BLaER1 (cell line): ENCODE results near the gene HSPB6.
A peak's percentile ranks its signal among the peaks of the same experiment; 100 is the strongest.

ENCODE experiments used
- H3K27ac ChIP-seq: shearing (Covaris generic); formaldehyde crosslinking; 2 replicates; pipeline ENCODE4 v1.8.1; 2022
- H3K27me3 ChIP-seq: shearing (Covaris generic); formaldehyde crosslinking; 2 replicates; pipeline ENCODE4 v1.8.1; 2022
- H3K36me3 ChIP-seq: shearing (Covaris generic); formaldehyde crosslinking; 2 replicates; pipeline ENCODE4 v1.8.1; 2022
- H3K4me1 ChIP-seq: shearing (Covaris generic); formaldehyde crosslinking; 2 replicates; pipeline ENCODE4 v1.8.1; 2022
- H3K4me2 ChIP-seq: shearing (Covaris generic); formaldehyde crosslinking; 2 replicates; pipeline ENCODE4 v1.8.1; 2022
- H3K4me3 ChIP-seq: shearing (Covaris generic); formaldehyde crosslinking; 2 replicates; pipeline ENCODE4 v1.8.1; 2022
- H3K9ac ChIP-seq: shearing (Covaris generic); formaldehyde crosslinking; 2 replicates; pipeline ENCODE4 v1.8.1; 2022
- H3K9me3 ChIP-seq: shearing (Covaris generic); formaldehyde crosslinking; 2 replicates; pipeline ENCODE4 v1.8.1; 2022
- H4K20me1 ChIP-seq: shearing (Covaris generic); formaldehyde crosslinking; 2 replicates; pipeline ENCODE4 v1.8.1; 2022
- Cebpa-rat ChIP-seq: shearing (Covaris generic); IDR thresholded peaks from 2 replicates; pipeline ENCODE4 v1.8.1; 2022

HSPB6 gene

GRCh38 chr19:35786299-35787160 lies 29.7 kb upstream of the HSPB6 start:
- Histone ChIP-seq H3K4me3 (no peak overlapping the region), H4K20me1 (peaks cover 11% of the 10 kb centered on the region; the same call in 1 of the 2 replicates), H3K4me1 (peaks cover 39% of the 10 kb centered on the region), H3K9me3 (no peaks in the 10 kb centered on the region), H3K36me3 (peaks cover 69% of the 10 kb centered on the region), H3K27me3 (no peaks in the 10 kb centered on the region), H3K9ac (no peak overlapping the region), H3K4me2 (no peak overlapping the region), H3K27ac (0 out of 2 replicates have a peak overlapping the region, but pooled peaks have one; percentile 18)
- no peak for TF ChIP-seq Cebpa-rat

GRCh38 chr19:35785339-35785627 lies 28.5 kb upstream of the HSPB6 start:
- H4K20me1 ChIP-seq = peaks cover 13% of the 10 kb centered on the region; the same call in 1 of the 2 replicates
- no peak overlapping the region for H3K9ac ChIP-seq
- H3K27ac ChIP-seq = no peak overlapping the region
- H3K9me3 ChIP-seq = no peaks in the 10 kb centered on the region
- no peaks in the 10 kb centered on the region for H3K27me3 ChIP-seq
- peaks cover 27% of the 10 kb centered on the region for H3K4me1 ChIP-seq
- no peak for TF ChIP-seq Cebpa-rat
- H3K36me3 ChIP-seq = peaks cover 79% of the 10 kb centered on the region
- H3K4me3 ChIP-seq = no peak overlapping the region
- H3K4me2 ChIP-seq = no peak overlapping the region

GRCh38 chr19:35784503-35785338 lies 27.9 kb upstream of the HSPB6 start:
- Histone ChIP-seq H4K20me1 (peaks cover 13% of the 10 kb centered on the region; the same call in 1 of the 2 replicates), H3K4me2 (no peak overlapping the region), H3K36me3 (peaks cover 85% of the 10 kb centered on the region), H3K27me3 (no peaks in the 10 kb centered on the region), H3K9me3 (no peaks in the 10 kb centered on the region), H3K4me1 (peaks cover 24% of the 10 kb centered on the region), H3K4me3 (no peak overlapping the region), H3K27ac (no peak overlapping the region), H3K9ac (no peak overlapping the region)
- no peak for TF ChIP-seq Cebpa-rat

- H4K20me1 ChIP-seq = peaks cover 11% of the 10 kb centered on the region; the same call in 1 of the 2 replicates
- H3K36me3 ChIP-seq = peaks cover 89% of the 10 kb centered on the region
- no peaks in the 10 kb centered on the region for H3K9me3 ChIP-seq
- peak overlapping the region; percentile 59 for H3K4me2 ChIP-seq
- peaks cover 22% of the 10 kb centered on the region for H3K4me1 ChIP-seq
- no peaks in the 10 kb centered on the region for H3K27me3 ChIP-seq
- no peak overlapping the region for H3K27ac ChIP-seq
- H3K9ac ChIP-seq = peak overlapping the region; percentile 48; the same call in 1 of the 2 replicates
- no peak overlapping the region for H3K4me3 ChIP-seq
- no peak for TF ChIP-seq Cebpa-rat
These were observed 26.9 kb upstream of the HSPB6 start for GRCh38 chr19:35783469-35784434.

GRCh38 chr19:35782589-35782988 lies 25.8 kb upstream of the HSPB6 start:
- no peaks in the 10 kb centered on the region for H3K27me3 ChIP-seq
- H3K9ac ChIP-seq = peak overlapping the region; percentile 48
- peak overlapping the region; percentile 59 for H3K4me2 ChIP-seq
- no peak for TF ChIP-seq Cebpa-rat
- no peaks in the 10 kb centered on the region for H3K9me3 ChIP-seq
- H3K36me3 ChIP-seq = peaks cover 91% of the 10 kb centered on the region
- H4K20me1 ChIP-seq = peaks cover 19% of the 10 kb centered on the region; the same call in 1 of the 2 replicates
- peak overlapping the region; percentile 44 for H3K27ac ChIP-seq
- H3K4me1 ChIP-seq = peaks cover 25% of the 10 kb centered on the region
- H3K4me3 ChIP-seq = no peak overlapping the region

- H3K4me2 ChIP-seq = no peak overlapping the region
- peaks cover 29% of the 10 kb centered on the region for H4K20me1 ChIP-seq
- peaks cover 34% of the 10 kb centered on the region for H3K4me1 ChIP-seq
- H3K27me3 ChIP-seq = no peaks in the 10 kb centered on the region
- TF ChIP-seq Cebpa-rat = no peak
- no peaks in the 10 kb centered on the region for H3K9me3 ChIP-seq
- H3K27ac ChIP-seq = no peak overlapping the region
- H3K9ac ChIP-seq = no peak overlapping the region
- H3K4me3 ChIP-seq = no peak overlapping the region
- peaks cover 84% of the 10 kb centered on the region for H3K36me3 ChIP-seq
These were observed 24.8 kb upstream of the HSPB6 start for GRCh38 chr19:35781650-35782049.

GRCh38 chr19:35780717-35781116 lies 23.9 kb upstream of the HSPB6 start:
- TF ChIP-seq Cebpa-rat = no peak
- Histone ChIP-seq H4K20me1 (peaks cover 34% of the 10 kb centered on the region), H3K9ac (no peak overlapping the region)

GRCh38 chr19:35780058-35780457 lies 23.2 kb upstream of the HSPB6 start:
- peaks cover 41% of the 10 kb centered on the region for H3K4me1 ChIP-seq
- H4K20me1 ChIP-seq = peaks cover 34% of the 10 kb centered on the region
- no peak overlapping the region for H3K4me3 ChIP-seq
- no peaks in the 10 kb centered on the region for H3K27me3 ChIP-seq
- H3K9ac ChIP-seq = no peak overlapping the region
- no peak for TF ChIP-seq Cebpa-rat
- no peak overlapping the region for H3K4me2 ChIP-seq
- H3K9me3 ChIP-seq = no peaks in the 10 kb centered on the region
- H3K27ac ChIP-seq = no peak overlapping the region
- H3K36me3 ChIP-seq = peaks cover 69% of the 10 kb centered on the region

More at GRCh38 chr19:35780717-35781116, 23.9 kb upstream of the HSPB6 start:
- Histone ChIP-seq H3K27ac (no peak overlapping the region), H3K4me3 (no peak overlapping the region), H3K36me3 (peaks cover 76% of the 10 kb centered on the region), H3K9me3 (no peaks in the 10 kb centered on the region), H3K4me1 (peaks cover 41% of the 10 kb centered on the region), H3K27me3 (no peaks in the 10 kb centered on the region), H3K4me2 (no peak overlapping the region)

GRCh38 chr19:35779033-35779432 lies 22.2 kb upstream of the HSPB6 start:
- no peak for TF ChIP-seq Cebpa-rat
- peaks cover 64% of the 10 kb centered on the region for H3K36me3 ChIP-seq

More at GRCh38 chr19:35779033-35779432, 22.2 kb upstream of the HSPB6 start:
- Histone ChIP-seq H3K9me3 (no peaks in the 10 kb centered on the region), H3K27ac (no peak overlapping the region), H3K27me3 (no peaks in the 10 kb centered on the region), H3K4me1 (peaks cover 48% of the 10 kb centered on the region), H3K9ac (no peak overlapping the region), H3K4me2 (no peak overlapping the region), H4K20me1 (peaks cover 34% of the 10 kb centered on the region), H3K4me3 (no peak overlapping the region)
